CD4-positive, alpha-beta memory T cell (primary cell): Measurements from ENCODE around the gene APOL1. TPM values are rescaled to one million over a fixed set of nuclear protein-coding genes. Genes with fewer than 3 reads are reported as not detected.
"Not testable (repeated sequence)": the region's sequence is repeated elsewhere in the genome, so short reads cannot be mapped to it uniquely, and the experiment has no call there.

Experiments
- CTCF ChIA-PET: fragments of 350-600 bp; sonication (Branson Sonifier 250); formaldehyde crosslinking; loops from one replicate; lab custom pipeline; 2021; ENCODE audit warnings: inconsistent platforms; ENCODE audit not compliant: partially characterized antibody; lab: Charles Lee
- POLR2A ChIA-PET: fragments of 350-600 bp; sonication (Branson Sonifier 250); formaldehyde crosslinking; loops from one replicate; lab custom pipeline; 2021; ENCODE audit not compliant: partially characterized antibody; lab: Charles Lee
- DNase-seq, 5 donors: peaks; one replicate each; pipeline versions ENCODE4 v3.0.0 to v3.0.0-alpha.2; 2020 to 2022; ENCODE audit warnings: mixed read lengths in 1 of 5
- H3K27ac ChIP-seq: one replicate; pipeline ENCODE4 v1.7.0; 2013; ENCODE audit warnings: low read depth, low read length
- H3K27me3 ChIP-seq: 2 replicates; pipeline ENCODE4 v1.7.0; 2013; ENCODE audit warnings: mild to moderate bottlenecking, low read length, moderate library complexity; ENCODE audit not compliant: insufficient read depth
- H3K36me3 ChIP-seq: 2 replicates; pipeline ENCODE4 v1.7.0; 2013; ENCODE audit warnings: mild to moderate bottlenecking, low read length, moderate library complexity; ENCODE audit not compliant: insufficient read depth
- H3K4me1 ChIP-seq: 2 replicates; pipeline ENCODE4 v1.7.0; 2013; ENCODE audit warnings: mild to moderate bottlenecking, low read length, moderate library complexity; ENCODE audit not compliant: insufficient read depth
- H3K4me3 ChIP-seq, 2 donors: one replicate each; pipeline ENCODE4 v1.7.0; 2013; ENCODE audit warnings: low read length in 2 of 2, mild to moderate bottlenecking in 1 of 2
- H3K9me3 ChIP-seq, 2 donors: one replicate each; pipeline ENCODE4 v1.7.0; 2013; ENCODE audit warnings: low read length in 2 of 2, control low read depth in 1 of 2; ENCODE audit not compliant: control insufficient read depth in 1 of 2
- H3K27ac Mint-ChIP-seq, 7 donors: one replicate each; pipeline ENCODE4 v1.8.0; 2020 to 2021; ENCODE audit warnings: mixed read lengths in 7 of 7, mild to moderate bottlenecking in 6 of 7, inconsistent platforms in 3 of 7, moderate library complexity in 3 of 7
- H3K27me3 Mint-ChIP-seq, 2 donors: one replicate each; pipeline ENCODE4 v1.8.0; 2020 to 2021; ENCODE audit warnings: mixed read lengths in 2 of 2
- H3K36me3 Mint-ChIP-seq, 2 donors: one replicate each; pipeline ENCODE4 v1.8.0; 2020 to 2021; ENCODE audit warnings: mixed read lengths in 2 of 2, inconsistent platforms in 1 of 2, mild to moderate bottlenecking in 1 of 2
- H3K4me1 Mint-ChIP-seq, 4 donors: one replicate each; pipeline ENCODE4 v1.8.0; 2020 to 2021; ENCODE audit warnings: mixed read lengths in 4 of 4, mild to moderate bottlenecking in 1 of 4
- H3K4me3 Mint-ChIP-seq, 8 donors: one replicate each; pipeline ENCODE4 v1.8.0; 2020 to 2021; ENCODE audit warnings: mixed read lengths in 8 of 8, mild to moderate bottlenecking in 7 of 8, moderate library complexity in 6 of 8, inconsistent platforms in 3 of 8
- H3K9me3 Mint-ChIP-seq, 8 donors: one replicate each; pipeline ENCODE4 v1.8.0; 2020 to 2021; ENCODE audit warnings: mixed read lengths in 8 of 8, mild to moderate bottlenecking in 5 of 8, inconsistent platforms in 3 of 8, moderate library complexity in 1 of 8
- intact Hi-C: fragments of 100-400 bp; cut with micrococcal nuclease; formaldehyde crosslinking; loops from one replicate; pipeline ENCODE4 v1.15.1; 2023
- polyA plus RNA-seq, 2 donors: library from polyadenylated mRNA; unstranded; fragments of 300-500 nt; fragmentation: Illumina TruSeq; gene quantifications; one replicate each; pipeline ENCODE4 v1.2.3, GENCODE V29; 2021
- total RNA-seq, 2 experiments: library from RNA; stranded (reverse); gene quantifications; one replicate each; pipeline ENCODE4 v1.2.3, GENCODE V29; 2021

The APOL1 gene
- total and polyA plus RNA-seq, 4 experiments from 2014 or later: 6.3 to 31.2 (median 26.2) TPM

DNA sequence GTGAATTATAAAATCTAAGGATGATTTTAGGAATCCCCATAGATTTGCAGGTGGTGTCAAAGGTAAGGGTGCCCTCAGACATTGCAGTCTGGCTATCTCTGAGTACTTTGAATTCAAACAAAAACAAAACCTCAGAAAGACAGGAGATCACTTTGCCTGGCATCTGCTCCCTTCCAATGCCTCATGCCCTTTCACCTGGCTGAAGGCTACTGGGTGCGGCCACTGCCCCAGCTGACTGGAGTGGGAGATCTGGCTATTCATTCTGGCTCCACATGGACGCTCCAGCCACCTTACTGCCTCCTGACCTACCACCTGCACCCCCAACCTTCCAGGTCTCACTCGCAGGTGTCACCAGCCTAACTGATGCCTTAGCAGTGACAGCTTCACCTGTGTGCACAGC is 23.3 kb upstream of the APOL1 start:
- H3K9me3 ChIP-seq, intact Hi-C loops, H3K27me3 Mint-ChIP-seq, H3K4me3 ChIP-seq, POLR2A ChIA-PET, DNase-seq, CTCF ChIA-PET, H3K4me3 Mint-ChIP-seq, H3K9me3 Mint-ChIP-seq, H3K27ac ChIP-seq, H3K4me1 ChIP-seq, H3K27me3 ChIP-seq: not testable (repeated sequence)
- H3K27ac Mint-ChIP-seq: peak overlapping the region in 3 of 7 donors; percentile 37 to 75 (median 51)
- H3K36me3 Mint-ChIP-seq: peaks cover 59 to 83% of the 10 kb centered on the region in 2 donors
- peaks cover 58% of the 10 kb centered on the region for H3K36me3 ChIP-seq
- H3K4me1 Mint-ChIP-seq: peaks cover 3 to 17% (median 9%) of the 10 kb centered on the region in 4 donors

DNA sequence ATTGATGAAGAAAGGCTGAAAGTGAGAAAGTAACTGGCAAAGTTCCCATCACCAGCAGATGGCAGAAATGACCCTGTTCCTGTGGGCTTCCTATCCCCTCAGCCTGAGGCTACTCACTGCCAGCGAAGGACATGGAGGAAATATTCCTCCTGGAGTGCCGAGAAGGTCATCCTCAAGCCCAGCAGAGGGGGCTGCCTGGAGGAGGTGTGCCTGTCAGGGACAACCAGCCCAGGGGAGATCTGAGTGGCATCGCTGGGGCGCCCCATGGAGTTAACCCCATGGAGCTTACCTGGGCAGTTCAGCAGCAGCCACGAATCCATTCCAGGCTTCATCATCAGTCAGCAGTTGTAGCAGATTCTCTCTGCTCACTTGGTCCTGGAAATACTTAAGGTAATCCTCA is 21.9 kb upstream of the APOL1 start:
- H3K9me3 Mint-ChIP-seq, DNase-seq, intact Hi-C loops, H3K27ac ChIP-seq, H3K27me3 Mint-ChIP-seq, POLR2A ChIA-PET, H3K9me3 ChIP-seq, CTCF ChIA-PET, H3K27me3 ChIP-seq, H3K4me3 Mint-ChIP-seq, H3K4me3 ChIP-seq: not testable (repeated sequence)
- Histone ChIP-seq H3K36me3 (peaks cover 67% of the 10 kb centered on the region), H3K4me1 (peaks cover 17% of the 10 kb centered on the region)
- H3K4me1 Mint-ChIP-seq: peaks cover 17 to 31% (median 23%) of the 10 kb centered on the region in 4 donors
- H3K27ac Mint-ChIP-seq: peak overlapping the region in 3 of 7 donors; percentile 29 to 70 (median 59)
- H3K36me3 Mint-ChIP-seq: peaks cover 73 to 87% of the 10 kb centered on the region in 2 donors

DNA sequence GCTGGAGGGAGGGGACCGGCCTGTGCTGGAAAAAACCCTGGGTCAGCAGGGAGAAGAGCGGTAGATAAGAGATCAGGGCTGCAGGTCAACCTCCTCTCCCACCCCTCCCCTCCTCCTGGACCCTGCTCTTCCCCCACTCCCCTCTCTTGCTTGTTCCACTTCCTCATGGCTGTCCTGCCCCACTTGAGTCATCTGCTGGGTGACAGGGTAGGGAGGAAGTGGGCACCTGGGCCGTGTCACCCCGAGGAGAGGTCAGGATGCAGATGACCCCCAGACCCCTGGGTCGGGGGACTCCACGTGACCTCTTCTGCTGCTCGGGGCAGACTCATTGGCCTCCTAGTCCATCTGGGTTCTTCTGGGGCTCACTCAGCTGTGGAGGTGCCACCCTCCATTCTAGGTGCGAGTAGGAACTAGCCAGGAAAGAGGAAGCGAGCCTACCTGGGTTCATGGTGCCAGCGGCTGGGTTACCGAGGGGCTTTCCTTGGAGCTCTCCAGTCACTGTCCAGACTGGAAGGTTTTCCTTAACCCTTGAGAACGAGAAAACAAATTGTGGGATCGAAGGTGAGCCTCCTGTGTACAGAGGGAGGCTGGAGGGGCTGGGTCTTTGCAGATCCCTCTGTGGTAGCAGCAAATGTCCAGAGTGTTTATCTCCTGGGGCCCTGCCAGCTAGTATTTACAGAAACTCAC is 20.1 kb upstream of the APOL1 start:
- POLR2A ChIA-PET: interaction anchor here (0.8 kb wide), 1 partner anchor 9 kb away, joined by 3 read pairs; no protein-coding TSS in a partner anchor
- intact Hi-C loops: no loop called here
- Histone ChIP-seq H3K27ac (no peak overlapping the region), H3K27me3 (no peaks in the 10 kb centered on the region), H3K36me3 (peaks cover 72% of the 10 kb centered on the region), H3K9me3 (no peaks in the 10 kb centered on the region), H3K4me3 (no peak overlapping the region), H3K4me1 (peaks cover 35% of the 10 kb centered on the region)
- Mint-ChIP-seq H3K27ac (peak overlapping the region in 5 of 7 donors; percentile 29 to 81 (median 62)), H3K4me1 (peaks cover 29 to 49% (median 38%) of the 10 kb centered on the region in 4 donors), H3K27me3 (no peaks in the 10 kb centered on the region), H3K4me3 (no peak overlapping the region), H3K9me3 (peaks cover 0 to 4% (median 0%) of the 10 kb centered on the region in 8 donors), H3K36me3 (peaks cover 77 to 85% of the 10 kb centered on the region in 2 donors)
- DNase-seq: no peak
- CTCF ChIA-PET: no interaction called here

DNA sequence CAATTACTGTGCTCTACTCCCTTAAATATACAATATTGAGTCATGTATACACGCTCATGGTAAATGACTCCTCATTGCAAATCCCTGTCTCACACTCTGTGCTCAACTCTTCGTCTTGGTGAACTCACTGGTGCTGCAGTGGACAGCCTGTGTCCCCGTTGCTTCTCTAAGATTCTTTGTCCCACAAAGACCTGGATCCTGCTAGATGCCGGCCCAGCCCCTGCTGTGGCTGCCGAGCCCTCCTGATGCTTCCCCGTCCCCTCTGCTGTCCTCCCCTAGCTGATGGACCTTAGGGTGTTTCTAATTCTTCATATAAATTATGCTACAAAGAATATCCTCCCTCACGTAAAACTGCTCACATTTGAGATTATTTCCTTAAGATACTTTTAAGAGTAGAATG is 19.1 kb upstream of the APOL1 start:
- Mint-ChIP-seq H3K9me3 (peaks cover 0 to 4% (median 0%) of the 10 kb centered on the region in 8 donors), H3K27ac (peak overlapping the region in 4 of 7 donors; percentile 3 to 81 (median 18)), H3K36me3 (peaks cover 74 to 83% of the 10 kb centered on the region in 2 donors), H3K27me3 (no peaks in the 10 kb centered on the region), H3K4me3 (peak overlapping the region in 1 of 8 donors; percentile 13), H3K4me1 (peaks cover 34 to 55% (median 43%) of the 10 kb centered on the region in 4 donors)
- no peaks in the 10 kb centered on the region for H3K9me3 ChIP-seq
- DNase-seq: no peak
- no peaks in the 10 kb centered on the region for H3K27me3 ChIP-seq
- peaks cover 38% of the 10 kb centered on the region for H3K4me1 ChIP-seq
- H3K4me3 ChIP-seq: no peak overlapping the region
- H3K36me3 ChIP-seq: peaks cover 63% of the 10 kb centered on the region
- intact Hi-C loops: no loop called here
- no peak overlapping the region for H3K27ac ChIP-seq
- ChIA-PET POLR2A (no interaction called here), CTCF (no interaction called here)

DNA sequence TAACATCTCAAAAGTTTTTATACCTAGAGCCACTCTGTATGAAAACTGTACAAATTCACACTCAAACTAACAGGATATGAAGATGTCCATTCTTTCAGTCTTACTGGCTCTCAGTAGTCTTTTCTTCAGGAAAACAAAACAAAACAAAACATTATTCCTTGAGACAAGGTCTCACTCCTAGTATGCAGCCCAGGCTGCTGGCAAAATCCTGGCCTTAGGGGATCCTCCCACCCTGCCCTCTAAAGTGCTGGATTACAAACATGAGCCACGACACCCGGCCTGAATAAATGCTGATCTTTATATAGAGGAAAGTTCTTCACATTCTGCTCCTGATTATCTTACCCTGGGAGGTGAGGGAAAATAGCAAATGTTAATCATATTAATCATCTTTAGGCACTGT is 18.7 kb upstream of the APOL1 start:
- no peak overlapping the region for H3K4me3 ChIP-seq
- Mint-ChIP-seq H3K4me3 (peak overlapping the region in 2 of 8 donors; percentile 13 to 65), H3K4me1 (peaks cover 35 to 58% (median 45%) of the 10 kb centered on the region in 4 donors), H3K27me3 (no peaks in the 10 kb centered on the region), H3K27ac (peak overlapping the region in 6 of 7 donors; percentile 3 to 69 (median 26)), H3K9me3 (peaks cover 0 to 4% (median 0%) of the 10 kb centered on the region in 8 donors), H3K36me3 (peaks cover 70 to 82% of the 10 kb centered on the region in 2 donors)
- DNase-seq: no peak
- H3K27ac ChIP-seq: no peak overlapping the region
- no peaks in the 10 kb centered on the region for H3K27me3 ChIP-seq
- ChIA-PET POLR2A (no interaction called here), CTCF (no interaction called here)
- no peaks in the 10 kb centered on the region for H3K9me3 ChIP-seq
- peaks cover 38% of the 10 kb centered on the region for H3K4me1 ChIP-seq
- H3K36me3 ChIP-seq: peaks cover 61% of the 10 kb centered on the region
- intact Hi-C loops: no loop called here

DNA sequence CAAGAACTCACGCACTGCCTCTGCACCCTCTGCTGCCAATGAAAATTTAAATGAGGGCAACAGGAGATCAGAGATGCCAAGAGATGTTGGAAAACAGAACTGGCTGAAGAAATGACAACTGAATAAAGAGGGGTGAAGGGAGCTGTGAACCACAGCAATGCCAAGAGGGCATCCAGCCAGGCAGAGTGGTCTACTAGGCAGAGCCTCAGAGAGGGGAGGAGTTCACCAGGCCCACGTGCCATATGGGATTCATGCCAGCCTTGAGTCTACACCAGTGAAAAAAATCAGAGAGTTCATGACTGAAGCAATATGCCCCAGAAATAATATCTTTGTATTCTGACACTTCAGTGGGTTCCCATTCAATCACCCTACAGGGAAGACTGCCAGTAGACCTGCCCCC is 18.0 kb upstream of the APOL1 start:
- no peak for DNase-seq
- CTCF ChIA-PET: no interaction called here
- Histone ChIP-seq H3K9me3 (no peaks in the 10 kb centered on the region), H3K4me3 (no peak overlapping the region), H3K27me3 (no peaks in the 10 kb centered on the region), H3K36me3 (peaks cover 57% of the 10 kb centered on the region), H3K4me1 (peaks cover 42% of the 10 kb centered on the region), H3K27ac (no peak overlapping the region)
- Mint-ChIP-seq H3K4me1 (peaks cover 41 to 65% (median 51%) of the 10 kb centered on the region in 4 donors), H3K36me3 (peaks cover 66 to 79% of the 10 kb centered on the region in 2 donors), H3K27ac (peak overlapping the region in 6 of 7 donors; percentile 3 to 84 (median 72)), H3K27me3 (no peaks in the 10 kb centered on the region), H3K9me3 (peaks cover 0 to 4% (median 0%) of the 10 kb centered on the region in 8 donors), H3K4me3 (peak overlapping the region in 5 of 8 donors; percentile 6 to 99 (median 54))
- POLR2A ChIA-PET: interaction anchor here (1.4 kb wide), 1 partner anchor 23 kb away, joined by 3 read pairs; no protein-coding TSS in a partner anchor
- intact Hi-C loops: loop anchor here (5.0 kb wide), 2 partner anchors 78 to 252 kb away; no protein-coding TSS in a partner anchor

DNA sequence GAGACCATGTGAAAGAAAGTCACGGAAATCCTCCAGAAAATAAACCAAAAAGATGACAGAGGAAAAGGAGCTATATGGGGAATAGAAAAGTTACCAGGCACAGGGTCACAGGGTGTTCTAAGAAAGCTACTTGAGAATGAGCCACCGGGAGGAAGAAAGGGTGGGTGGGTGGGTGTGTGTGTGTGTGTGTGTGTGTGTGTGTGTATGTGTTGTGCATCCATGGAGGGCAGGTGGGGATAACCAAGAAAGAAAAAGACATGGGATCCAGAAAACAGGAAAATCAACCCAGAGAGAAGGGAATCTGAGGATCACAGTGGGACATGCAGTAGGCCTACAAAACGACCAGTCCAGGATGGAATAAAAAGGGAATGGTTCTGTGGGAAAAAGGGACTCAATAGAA is 17.3 kb upstream of the APOL1 start:
- H3K27me3 ChIP-seq: no peaks in the 10 kb centered on the region
- DNase-seq: no peak
- peaks cover 50% of the 10 kb centered on the region for H3K36me3 ChIP-seq
- Mint-ChIP-seq H3K4me3 (peak overlapping the region; percentile 51 to 100 (median 86)), H3K9me3 (peaks cover 0 to 4% (median 0%) of the 10 kb centered on the region in 8 donors), H3K27ac (peak overlapping the region; percentile 0 to 76 (median 29)), H3K4me1 (peaks cover 42 to 68% (median 56%) of the 10 kb centered on the region in 4 donors), H3K27me3 (no peaks in the 10 kb centered on the region), H3K36me3 (peaks cover 62 to 75% of the 10 kb centered on the region in 2 donors)
- H3K9me3 ChIP-seq: no peaks in the 10 kb centered on the region
- no peak overlapping the region for H3K27ac ChIP-seq
- intact Hi-C loops: loop anchor here (5.0 kb wide), 2 partner anchors 78 to 252 kb away; no protein-coding TSS in a partner anchor
- H3K4me1 ChIP-seq: peaks cover 46% of the 10 kb centered on the region
- H3K4me3 ChIP-seq: no peak overlapping the region
- ChIA-PET POLR2A (interaction anchor here (0.6 to 1.4 kb wide), 3 partner anchors 17 to 97 kb away, joined by 3 to 5 read pairs (median 3); partner anchors contain the start of gene APOL1), CTCF (interaction anchor here (0.8 to 6.2 kb wide), 2 partner anchors 18 to 51 kb away, joined by 3 to 47 read pairs; partner anchors contain the start of gene APOL1)
